ENCODE results near the gene NRK.

DNA sequence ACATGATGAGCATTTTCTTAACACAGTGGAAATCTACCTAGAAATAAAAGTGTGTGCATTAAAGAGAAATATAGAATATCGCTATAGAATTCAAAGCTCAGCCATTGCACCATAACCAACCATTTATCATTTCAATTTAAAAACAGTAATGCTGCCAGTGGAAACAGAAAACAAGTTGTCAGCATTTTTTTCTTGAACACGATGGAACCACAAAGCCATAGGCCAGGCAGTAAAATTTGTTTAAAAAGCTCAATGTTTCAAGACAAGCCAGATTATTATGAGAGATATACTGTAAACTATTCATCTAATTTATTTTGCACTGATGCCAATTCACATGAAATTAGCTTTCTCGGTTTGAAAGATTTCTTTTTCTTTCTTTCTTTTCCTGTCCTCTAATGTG lies 46.7 kb upstream of the NRK start:
- TF ChIP-seq, protein P1, sequence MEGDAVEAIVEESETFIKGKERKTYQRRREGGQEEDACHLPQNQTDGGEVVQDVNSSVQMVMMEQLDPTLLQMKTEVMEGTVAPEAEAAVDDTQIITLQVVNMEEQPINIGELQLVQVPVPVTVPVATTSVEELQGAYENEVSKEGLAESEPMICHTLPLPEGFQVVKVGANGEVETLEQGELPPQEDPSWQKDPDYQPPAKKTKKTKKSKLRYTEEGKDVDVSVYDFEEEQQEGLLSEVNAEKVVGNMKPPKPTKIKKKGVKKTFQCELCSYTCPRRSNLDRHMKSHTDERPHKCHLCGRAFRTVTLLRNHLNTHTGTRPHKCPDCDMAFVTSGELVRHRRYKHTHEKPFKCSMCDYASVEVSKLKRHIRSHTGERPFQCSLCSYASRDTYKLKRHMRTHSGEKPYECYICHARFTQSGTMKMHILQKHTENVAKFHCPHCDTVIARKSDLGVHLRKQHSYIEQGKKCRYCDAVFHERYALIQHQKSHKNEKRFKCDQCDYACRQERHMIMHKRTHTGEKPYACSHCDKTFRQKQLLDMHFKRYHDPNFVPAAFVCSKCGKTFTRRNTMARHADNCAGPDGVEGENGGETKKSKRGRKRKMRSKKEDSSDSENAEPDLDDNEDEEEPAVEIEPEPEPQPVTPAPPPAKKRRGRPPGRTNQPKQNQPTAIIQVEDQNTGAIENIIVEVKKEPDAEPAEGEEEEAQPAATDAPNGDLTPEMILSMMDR (IDR thresholded peaks at IDR 0.05), result no peak
- TF ChIP-seq POLR2A (IDR thresholded peaks at IDR 0.05), result no peak

Measured in testis (tissue), 2 donors.